Activated naive CD8-positive, alpha-beta T cell treated with anti-CD3 and anti-CD28 coated beads for 36 hours (primary cell): ENCODE results near the gene NRROS. TPM values are rescaled to one million over a fixed set of nuclear protein-coding genes. Genes with fewer than 3 reads are reported as not detected.
"Not testable (repeated sequence)": the region's sequence is repeated elsewhere in the genome, so short reads cannot be mapped to it uniquely, and the experiment has no call there.

Source experiments
- DNase-seq: peaks from one replicate; pipeline ENCODE4 v3.0.0; 2021
- H3K27ac Mint-ChIP-seq: one replicate; pipeline ENCODE4 v1.8.0; 2022; ENCODE audit warnings: mild to moderate bottlenecking, moderate library complexity, mixed read lengths
- H3K27me3 Mint-ChIP-seq: one replicate; pipeline ENCODE4 v1.8.0; 2022; ENCODE audit warnings: mild to moderate bottlenecking, mixed read lengths
- H3K36me3 Mint-ChIP-seq: one replicate; pipeline ENCODE4 v1.8.0; 2021; ENCODE audit warnings: mild to moderate bottlenecking, mixed read lengths
- H3K4me1 Mint-ChIP-seq: one replicate; pipeline ENCODE4 v1.8.0; 2021; ENCODE audit warnings: mixed read lengths
- H3K4me3 Mint-ChIP-seq: one replicate; pipeline ENCODE4 v1.8.0; 2022; ENCODE audit warnings: mild to moderate bottlenecking, moderate library complexity, mixed read lengths
- H3K9me3 Mint-ChIP-seq: one replicate; pipeline ENCODE4 v1.8.0; 2022; ENCODE audit warnings: mixed read lengths
- total RNA-seq, 2 experiments: library from RNA; stranded (reverse); gene quantifications; one replicate each; pipeline ENCODE4 v1.2.3, GENCODE V29; 2021

NRROS gene
- total RNA-seq, result 10 to 100 TPM; 21.2 to 22.0 TPM

GRCh38 chr3:196639483-196640296 is at the start of gene NRROS:
Gene NRROS (plus strand): TSS chr3:196639694. CDS start chr3:196654540, 14,846 bp downstream.
- Mint-ChIP-seq H3K4me1 (peaks cover 44% of the 10 kb centered on the region), H3K9me3 (no peaks in the 10 kb centered on the region), H3K27me3 (no peaks in the 10 kb centered on the region), H3K4me3 (peak within 1 kb of the TSS; percentile 85), H3K36me3 (peaks cover 36% of the 10 kb centered on the region), H3K27ac (peak within 1 kb of the TSS; percentile 88)
- peak; percentile 73 for DNase-seq

- no peaks in the 10 kb centered on the region for H3K9me3 Mint-ChIP-seq
- DNase-seq, result no peak
- no peaks in the 10 kb centered on the region for H3K4me1 Mint-ChIP-seq
- H3K4me3 Mint-ChIP-seq, result no peak overlapping the region
- no peak overlapping the region for H3K27ac Mint-ChIP-seq
- no peaks in the 10 kb centered on the region for H3K27me3 Mint-ChIP-seq
- peaks cover 4% of the 10 kb centered on the region for H3K36me3 Mint-ChIP-seq
Measured at GRCh38 chr3:196590279-196590678, 49.2 kb upstream of the NRROS start.

GRCh38 chr3:196596355-196596754 is 43.1 kb upstream of the NRROS start:
- H3K27me3 Mint-ChIP-seq, result peaks cover 9% of the 10 kb centered on the region
- H3K36me3 Mint-ChIP-seq, result no peaks in the 10 kb centered on the region
- H3K4me1 Mint-ChIP-seq, result peaks cover 2% of the 10 kb centered on the region
- H3K27ac Mint-ChIP-seq, result no peak overlapping the region
- no peaks in the 10 kb centered on the region for H3K9me3 Mint-ChIP-seq
- no peak overlapping the region for H3K4me3 Mint-ChIP-seq
- no peak for DNase-seq

- peak overlapping the region; percentile 66 for H3K4me3 Mint-ChIP-seq
- H3K9me3 Mint-ChIP-seq, H3K27ac Mint-ChIP-seq, H3K27me3 Mint-ChIP-seq, H3K36me3 Mint-ChIP-seq, H3K4me1 Mint-ChIP-seq: not testable (repeated sequence)
- peak; percentile 40 for DNase-seq
Measured at GRCh38 chr3:196597971-196598733, 41.3 kb upstream of the NRROS start.

- Mint-ChIP-seq H3K4me3 (no peak overlapping the region), H3K27me3 (peaks cover 9% of the 10 kb centered on the region), H3K9me3 (no peaks in the 10 kb centered on the region), H3K36me3 (no peaks in the 10 kb centered on the region), H3K4me1 (peaks cover 6% of the 10 kb centered on the region), H3K27ac (no peak overlapping the region)
- no peak for DNase-seq
Measured at GRCh38 chr3:196599734-196600128, 39.8 kb upstream of the NRROS start.

- Mint-ChIP-seq H3K27me3 (peaks cover 9% of the 10 kb centered on the region), H3K36me3 (no peaks in the 10 kb centered on the region), H3K4me1 (peaks cover 6% of the 10 kb centered on the region), H3K9me3 (no peaks in the 10 kb centered on the region), H3K27ac (no peak overlapping the region), H3K4me3 (no peak overlapping the region)
- no peak for DNase-seq
Measured at GRCh38 chr3:196600359-196600758, 39.1 kb upstream of the NRROS start.

- Mint-ChIP-seq H3K4me3 (no peak overlapping the region), H3K36me3 (no peaks in the 10 kb centered on the region), H3K4me1 (peaks cover 6% of the 10 kb centered on the region), H3K27me3 (no peaks in the 10 kb centered on the region), H3K27ac (no peak overlapping the region), H3K9me3 (no peaks in the 10 kb centered on the region)
- no peak for DNase-seq
Measured at GRCh38 chr3:196602673-196603072, 36.8 kb upstream of the NRROS start.

- Mint-ChIP-seq H3K4me1 (peaks cover 4% of the 10 kb centered on the region), H3K27ac (no peak overlapping the region), H3K9me3 (no peaks in the 10 kb centered on the region), H3K27me3 (no peaks in the 10 kb centered on the region), H3K36me3 (no peaks in the 10 kb centered on the region), H3K4me3 (no peak overlapping the region)
- DNase-seq, result no peak
Measured at GRCh38 chr3:196603683-196604082, 35.8 kb upstream of the NRROS start.

- Mint-ChIP-seq H3K9me3 (no peaks in the 10 kb centered on the region), H3K4me3 (no peak overlapping the region), H3K4me1 (peaks cover 7% of the 10 kb centered on the region)
Measured at GRCh38 chr3:196604548-196604947, 34.9 kb upstream of the NRROS start.

GRCh38 chr3:196608693-196609092 is 30.8 kb upstream of the NRROS start:
- no peak for DNase-seq
- Mint-ChIP-seq H3K27me3 (no peaks in the 10 kb centered on the region), H3K4me3 (no peak overlapping the region), H3K9me3 (peaks cover 1% of the 10 kb centered on the region), H3K4me1 (peaks cover 29% of the 10 kb centered on the region), H3K36me3 (no peaks in the 10 kb centered on the region), H3K27ac (no peak overlapping the region)

More at GRCh38 chr3:196604548-196604947, 34.9 kb upstream of the NRROS start:
- Mint-ChIP-seq H3K36me3 (no peaks in the 10 kb centered on the region), H3K27me3 (no peaks in the 10 kb centered on the region), H3K27ac (no peak overlapping the region)
- peak; percentile 49 for DNase-seq

- Mint-ChIP-seq H3K4me1 (peaks cover 29% of the 10 kb centered on the region), H3K4me3 (peak overlapping the region; percentile 14), H3K27me3 (no peaks in the 10 kb centered on the region), H3K36me3 (no peaks in the 10 kb centered on the region), H3K9me3 (peaks cover 1% of the 10 kb centered on the region), H3K27ac (peak overlapping the region; percentile 68)
- DNase-seq, result peak; percentile 90
Measured at GRCh38 chr3:196609343-196609775, 30.1 kb upstream of the NRROS start.

- peaks cover 24% of the 10 kb centered on the region for H3K4me1 Mint-ChIP-seq
- DNase-seq, result no peak
- peaks cover 1% of the 10 kb centered on the region for H3K9me3 Mint-ChIP-seq
- H3K27ac Mint-ChIP-seq, result peak overlapping the region; percentile 68
- H3K4me3 Mint-ChIP-seq, result peak overlapping the region; percentile 14
- no peaks in the 10 kb centered on the region for H3K27me3 Mint-ChIP-seq
- H3K36me3 Mint-ChIP-seq, result no peaks in the 10 kb centered on the region
Measured at GRCh38 chr3:196609805-196610515, 29.5 kb upstream of the NRROS start.

- H3K9me3 Mint-ChIP-seq, result peaks cover 1% of the 10 kb centered on the region
- peaks cover 24% of the 10 kb centered on the region for H3K4me1 Mint-ChIP-seq
- no peaks in the 10 kb centered on the region for H3K36me3 Mint-ChIP-seq
- peak overlapping the region; percentile 73 for H3K27ac Mint-ChIP-seq
- H3K27me3 Mint-ChIP-seq, result no peaks in the 10 kb centered on the region
- H3K4me3 Mint-ChIP-seq, result no peak overlapping the region
- DNase-seq, result no peak
Measured at GRCh38 chr3:196611761-196612483, 27.6 kb upstream of the NRROS start.

- not testable (repeated sequence) for H3K9me3 Mint-ChIP-seq, H3K4me3 Mint-ChIP-seq, H3K27ac Mint-ChIP-seq, H3K36me3 Mint-ChIP-seq, H3K27me3 Mint-ChIP-seq, DNase-seq
- H3K4me1 Mint-ChIP-seq, result peaks cover 24% of the 10 kb centered on the region
Measured at GRCh38 chr3:196615234-196615633, 24.3 kb upstream of the NRROS start.
